ENCODE measurements around the gene ZSWIM4. TPM values are rescaled to one million over a fixed set of nuclear protein-coding genes. Genes with fewer than 3 reads are reported as not detected.
A peak's percentile ranks its signal among the peaks of the same experiment; 100 is the strongest.

ZSWIM4 gene
- total and polyA plus RNA-seq, 7 experiments from 2014 or later = 0.73 to 7.8 (median 5.5) TPM

- Mint-ChIP-seq H3K9me3 (no peaks in the 10 kb centered on the region), H3K27me3 (no peaks in the 10 kb centered on the region), H3K36me3 (peaks cover 0 to 14% (median 5%) of the 10 kb centered on the region in 5 donors), H3K27ac (no peak overlapping the region), H3K4me1 (peaks cover 0 to 15% (median 5%) of the 10 kb centered on the region in 7 donors), H3K4me3 (no peak overlapping the region)
- DNase-seq = no peak
- intact Hi-C loops (cut with micrococcal nuclease) = no loop called here
- Histone ChIP-seq H3K4me1 (ENCODE audit: control insufficient read depth in 2 of 2, insufficient read depth in 2 of 2, low read length in 2 of 2) (no peaks in the 10 kb centered on the region), H3K9me3 (ENCODE audit: control insufficient read depth in 2 of 3, low read length in 3 of 3) (no peaks in the 10 kb centered on the region), H3K36me3 (ENCODE audit: control insufficient read depth in 2 of 3, insufficient read depth in 3 of 3, low read length in 3 of 3) (peaks cover 0 to 7% (median 0%) of the 10 kb centered on the region in 3 experiments), H3K4me3 (ENCODE audit: low read length) (no peak overlapping the region), H3K27ac (ENCODE audit: low read depth, low read length) (no peak overlapping the region), H3K27me3 (ENCODE audit: control insufficient read depth in 2 of 2, insufficient read depth in 2 of 2, low read length in 2 of 2) (no peaks in the 10 kb centered on the region)
- ATAC-seq = no peak
- POLR2A ChIA-PET = interaction anchor here (1.1 to 1.6 kb wide), 2 partner anchors 13 to 39 kb away, joined by 4 to 5 read pairs; no protein-coding TSS in a partner anchor
- CTCF ChIA-PET = no interaction called here
These were observed 31.5 kb downstream of the ZSWIM4 start for GRCh38 chr19:13826652-13827235.

- DNase-seq (no peak), ATAC-seq (no peak)
- Mint-ChIP-seq H3K4me1 (peaks cover 0 to 15% (median 6%) of the 10 kb centered on the region in 7 donors), H3K36me3 (peaks cover 0 to 16% (median 5%) of the 10 kb centered on the region in 5 donors), H3K4me3 (no peak overlapping the region), H3K9me3 (no peaks in the 10 kb centered on the region), H3K27ac (peak overlapping the region in 8 of 9 donors; percentile 3 to 86 (median 64)), H3K27me3 (no peaks in the 10 kb centered on the region)
- H3K27ac ChIP-seq (ENCODE audit: low read depth, low read length) = no peak overlapping the region
- no peaks in the 10 kb centered on the region for H3K27me3 ChIP-seq (ENCODE audit: control insufficient read depth in 2 of 2, insufficient read depth in 2 of 2, low read length in 2 of 2)
- no peaks in the 10 kb centered on the region for H3K4me1 ChIP-seq (ENCODE audit: control insufficient read depth in 2 of 2, insufficient read depth in 2 of 2, low read length in 2 of 2)
- H3K9me3 ChIP-seq (ENCODE audit: control insufficient read depth in 2 of 3, low read length in 3 of 3) = no peaks in the 10 kb centered on the region
- CTCF ChIA-PET = no interaction called here
- intact Hi-C loops (cut with micrococcal nuclease) = no loop called here
- POLR2A ChIA-PET = interaction anchor here (1.6 kb wide), 1 partner anchor 40 kb away, joined by 5 read pairs; no protein-coding TSS in a partner anchor
- no peak overlapping the region for H3K4me3 ChIP-seq (ENCODE audit: low read length)
- peaks cover 0 to 7% (median 0%) of the 10 kb centered on the region in 3 experiments for H3K36me3 ChIP-seq (ENCODE audit: control insufficient read depth in 2 of 3, insufficient read depth in 3 of 3, low read length in 3 of 3)
These were observed 32.4 kb downstream of the ZSWIM4 start for GRCh38 chr19:13827656-13828055.

GRCh38 chr19:13830114-13830740, 35.0 kb downstream of the ZSWIM4 start:
- no peak overlapping the region for H3K4me3 Mint-ChIP-seq
- no peak for ATAC-seq
- POLR2A ChIA-PET = interaction anchor here (1.3 kb wide), 1 partner anchor 42 kb away, joined by 5 read pairs; no protein-coding TSS in a partner anchor

GRCh38 chr19:13830741-13831536, 35.7 kb downstream of the ZSWIM4 start:
- POLR2A ChIA-PET = no interaction called here
- Histone ChIP-seq H3K4me3 (ENCODE audit: low read length) (no peak overlapping the region), H3K27me3 (ENCODE audit: control insufficient read depth in 2 of 2, insufficient read depth in 2 of 2, low read length in 2 of 2) (no peaks in the 10 kb centered on the region), H3K9me3 (ENCODE audit: control insufficient read depth in 2 of 3, low read length in 3 of 3) (no peaks in the 10 kb centered on the region), H3K36me3 (ENCODE audit: control insufficient read depth in 2 of 3, insufficient read depth in 3 of 3, low read length in 3 of 3) (no peaks in the 10 kb centered on the region), H3K4me1 (ENCODE audit: control insufficient read depth in 2 of 2, insufficient read depth in 2 of 2, low read length in 2 of 2) (peaks cover 9 to 16% of the 10 kb centered on the region in 2 donors), H3K27ac (ENCODE audit: low read depth, low read length) (no peak overlapping the region)
- CTCF ChIA-PET = no interaction called here
- Mint-ChIP-seq H3K9me3 (no peaks in the 10 kb centered on the region), H3K27ac (peak overlapping the region in 3 of 9 donors; percentile 29 to 46 (median 36)), H3K4me3 (no peak overlapping the region), H3K27me3 (no peaks in the 10 kb centered on the region), H3K36me3 (peaks cover 0 to 18% (median 0%) of the 10 kb centered on the region in 5 donors), H3K4me1 (peaks cover 14 to 28% (median 19%) of the 10 kb centered on the region in 7 donors)
- ATAC-seq (peak; percentile 1), DNase-seq (no peak)
- intact Hi-C loops (cut with micrococcal nuclease) = no loop called here

More at GRCh38 chr19:13830114-13830740, 35.0 kb downstream of the ZSWIM4 start:
- H3K27ac Mint-ChIP-seq = peak overlapping the region in 1 of 9 donors; percentile 25
- Histone ChIP-seq H3K9me3 (ENCODE audit: control insufficient read depth in 2 of 3, low read length in 3 of 3) (no peaks in the 10 kb centered on the region), H3K36me3 (ENCODE audit: control insufficient read depth in 2 of 3, insufficient read depth in 3 of 3, low read length in 3 of 3) (no peaks in the 10 kb centered on the region), H3K27me3 (ENCODE audit: control insufficient read depth in 2 of 2, insufficient read depth in 2 of 2, low read length in 2 of 2) (no peaks in the 10 kb centered on the region), H3K4me3 (ENCODE audit: low read length) (no peak overlapping the region), H3K27ac (ENCODE audit: low read depth, low read length) (no peak overlapping the region), H3K4me1 (ENCODE audit: control insufficient read depth in 2 of 2, insufficient read depth in 2 of 2, low read length in 2 of 2) (peaks cover 5 to 10% of the 10 kb centered on the region in 2 donors)
- no peaks in the 10 kb centered on the region for H3K9me3 Mint-ChIP-seq
- H3K36me3 Mint-ChIP-seq = peaks cover 0 to 21% (median 0%) of the 10 kb centered on the region in 5 donors
- CTCF ChIA-PET = no interaction called here
- H3K4me1 Mint-ChIP-seq = peaks cover 14 to 31% (median 17%) of the 10 kb centered on the region in 7 donors
- H3K27me3 Mint-ChIP-seq = no peaks in the 10 kb centered on the region
- no peak for DNase-seq
- intact Hi-C loops (cut with micrococcal nuclease) = no loop called here

GRCh38 chr19:13831537-13832467, 36.6 kb downstream of the ZSWIM4 start:
- no peak overlapping the region for H3K27ac ChIP-seq (ENCODE audit: low read depth, low read length)
- H3K36me3 ChIP-seq (ENCODE audit: control insufficient read depth in 2 of 3, insufficient read depth in 3 of 3, low read length in 3 of 3) = no peaks in the 10 kb centered on the region
- DNase-seq (no peak), ATAC-seq (no peak)
- H3K9me3 ChIP-seq (ENCODE audit: control insufficient read depth in 2 of 3, low read length in 3 of 3) = no peaks in the 10 kb centered on the region
- H3K4me1 ChIP-seq (ENCODE audit: control insufficient read depth in 2 of 2, insufficient read depth in 2 of 2, low read length in 2 of 2) = peaks cover 17 to 25% of the 10 kb centered on the region in 2 donors
- Mint-ChIP-seq H3K4me1 (peaks cover 15 to 30% (median 24%) of the 10 kb centered on the region in 7 donors), H3K36me3 (peaks cover 0 to 16% (median 0%) of the 10 kb centered on the region in 5 donors), H3K27ac (peak overlapping the region in 3 of 9 donors; percentile 64 to 97 (median 79)), H3K27me3 (no peaks in the 10 kb centered on the region), H3K4me3 (peak overlapping the region in 2 of 10 donors; percentile 44 to 79), H3K9me3 (no peaks in the 10 kb centered on the region)
- intact Hi-C loops (cut with micrococcal nuclease) = loop anchor here in 1 of 2 donors (2.0 kb wide), 1 partner anchor 15 kb away; no protein-coding TSS in a partner anchor
- no peaks in the 10 kb centered on the region for H3K27me3 ChIP-seq (ENCODE audit: control insufficient read depth in 2 of 2, insufficient read depth in 2 of 2, low read length in 2 of 2)
- ChIA-PET POLR2A (no interaction called here), CTCF (no interaction called here)
- H3K4me3 ChIP-seq (ENCODE audit: low read length) = no peak overlapping the region

Data from naive thymus-derived CD4-positive, alpha-beta T cell (primary cell).